Breast epithelium (tissue), 4 donors: ENCODE measurements around the gene C1R. TPM values are rescaled to one million over a fixed set of nuclear protein-coding genes. Genes with fewer than 3 reads are reported as not detected.

Source experiments
- DNase-seq, 2 donors: peaks; one replicate each; pipeline ENCODE4 v3.0.0-alpha.2; 2019; ENCODE audit warnings: low spot score in 2 of 2
- H3K27ac ChIP-seq, 2 donors: fragments of 200-600 bp; sonication (generic) in 1 of 2; one replicate each; pipeline ENCODE4 v1.5.1; 2016 to 2019; ENCODE audit warnings: mild to moderate bottlenecking in 1 of 2
- H3K27me3 ChIP-seq, 2 donors: fragments of 200-600 bp; sonication (generic) in 1 of 2; one replicate each; pipeline versions ENCODE4 v1.5.1 to v1.6.0; 2017 to 2019; ENCODE audit warnings: control low read depth in 1 of 2, mild to moderate bottlenecking in 1 of 2
- H3K36me3 ChIP-seq: fragments of 200-600 bp; one replicate; pipeline ENCODE4 v1.5.1; 2019
- H3K4me1 ChIP-seq, 2 donors: fragments of 200-600 bp; sonication (generic); one replicate each; pipeline ENCODE4 v1.5.1; 2016 to 2019; ENCODE audit warnings: control low read depth in 1 of 2
- H3K4me3 ChIP-seq, 3 donors: fragments of 200-600 bp; sonication (generic); 1 replicate in 2 of 3; 2 replicates in 1 of 3; pipeline ENCODE4 v1.5.1; 2016 to 2019; ENCODE audit warnings: mild to moderate bottlenecking in 3 of 3, moderate library complexity in 2 of 3
- H3K9me3 ChIP-seq, 2 donors: fragments of 200-600 bp; sonication (generic) in 1 of 2; one replicate each; pipeline ENCODE4 v1.5.1; 2016 to 2019; ENCODE audit warnings: control low read depth in 1 of 2
- CTCF ChIP-seq, 3 donors: fragments of 450-650 bp; IDR thresholded peaks; one replicate each; pipeline ENCODE4 v1.5.1; 2016 to 2017; ENCODE audit warnings: antibody characterized with exemption in 3 of 3, mild to moderate bottlenecking in 3 of 3, moderate library complexity in 3 of 3
- POLR2A ChIP-seq: fragments of 450-650 bp; IDR thresholded peaks from one replicate; pipeline ENCODE4 v1.6.1; 2016; ENCODE audit warnings: antibody characterized with exemption, mild to moderate bottlenecking, moderate library complexity
- POLR2AphosphoS5 ChIP-seq, 3 donors: sonication (generic); formaldehyde crosslinking; IDR thresholded peaks; one replicate each; pipeline ENCODE4 v1.6.1; 2017; ENCODE audit warnings: antibody characterized with exemption in 3 of 3
- intact Hi-C: fragments of 100-400 bp; cut with DNase I; formaldehyde crosslinking; loops from one replicate; pipeline ENCODE4 v1.15.1; 2023; ENCODE audit warnings: low total_unique reads
- total RNA-seq, 3 donors: library from RNA; depleted of rRNA; stranded (reverse); fragments of >200 nt; gene quantifications; one replicate each; pipeline ENCODE4 v1.1.0, GENCODE V29; 2016

C1R gene
- total RNA-seq, 3 donors from 2014 or later = 302 to 773 (median 582) TPM

GRCh38 chr12:7092986-7093460 lies 778 bp upstream of the C1R start:
- no peak for TF ChIP-seq CTCF (IDR thresholded peaks at IDR 0.05)
- Histone ChIP-seq H3K27me3 (no peaks in the 10 kb centered on the region), H3K4me1 (peaks cover 2 to 8% of the 10 kb centered on the region in 2 donors), H3K4me3 (peak overlapping the region in 1 of 3 donors; percentile 77), H3K36me3 (no peaks in the 10 kb centered on the region), H3K9me3 (no peaks in the 10 kb centered on the region), H3K27ac (peak overlapping the region; percentile 88 to 98)
- intact Hi-C loops = no loop called here
- DNase-seq = no peak

- H3K27me3 ChIP-seq = no peaks in the 10 kb centered on the region
- peak overlapping the region; percentile 55 to 77 (median 63) for H3K4me3 ChIP-seq
- peak overlapping the region; percentile 88 to 98 for H3K27ac ChIP-seq
- peaks cover 2 to 8% of the 10 kb centered on the region in 2 donors for H3K4me1 ChIP-seq
- intact Hi-C loops = no loop called here
- TF ChIP-seq POLR2A = no peak
- TF ChIP-seq POLR2AphosphoS5 (IDR thresholded peaks at IDR 0.05) = peak in 1 of 3 donors; percentile 10
- no peaks in the 10 kb centered on the region for H3K9me3 ChIP-seq
- H3K36me3 ChIP-seq = no peaks in the 10 kb centered on the region
- no peak for DNase-seq
Measured at GRCh38 chr12:7091660-7092228, 501 bp downstream of the C1R start.

- Histone ChIP-seq H3K27me3 (no peaks in the 10 kb centered on the region), H3K36me3 (no peaks in the 10 kb centered on the region), H3K9me3 (no peaks in the 10 kb centered on the region), H3K27ac (peak overlapping the region; percentile 88 to 98), H3K4me3 (peak overlapping the region; percentile 55 to 77 (median 63)), H3K4me1 (peaks cover 2 to 8% of the 10 kb centered on the region in 2 donors)
- intact Hi-C loops = no loop called here
- DNase-seq = no peak
- no peak for TF ChIP-seq CTCF (IDR thresholded peaks at IDR 0.05)
- TF ChIP-seq POLR2AphosphoS5 (IDR thresholded peaks at IDR 0.05) = no peak
- TF ChIP-seq POLR2A = no peak
Measured at GRCh38 chr12:7091171-7091570, 1.1 kb downstream of the C1R start.

- peaks cover 2 to 8% of the 10 kb centered on the region in 2 donors for H3K4me1 ChIP-seq
Measured at GRCh38 chr12:7090222-7090998, 1.8 kb downstream of the C1R start.

GRCh38 chr12:7089196-7089871 lies 2.9 kb downstream of the C1R start:
- Histone ChIP-seq H3K9me3 (no peaks in the 10 kb centered on the region), H3K4me3 (peak overlapping the region in 2 of 3 donors; percentile 63 to 77), H3K36me3 (no peaks in the 10 kb centered on the region), H3K4me1 (peaks cover 2 to 8% of the 10 kb centered on the region in 2 donors), H3K27ac (peak overlapping the region; percentile 88 to 98), H3K27me3 (no peaks in the 10 kb centered on the region)
- intact Hi-C loops = no loop called here
- no peak for DNase-seq
- TF ChIP-seq POLR2A (no peak), POLR2AphosphoS5 (IDR thresholded peaks at IDR 0.05) (no peak), CTCF (IDR thresholded peaks at IDR 0.05) (no peak)

More at GRCh38 chr12:7090222-7090998, 1.8 kb downstream of the C1R start:
- peak overlapping the region; percentile 88 to 98 for H3K27ac ChIP-seq
- no peak for DNase-seq
- peak overlapping the region; percentile 55 to 77 (median 63) for H3K4me3 ChIP-seq
- peak in 1 of 3 donors; percentile 19 for TF ChIP-seq POLR2AphosphoS5 (IDR thresholded peaks at IDR 0.05)
- TF ChIP-seq POLR2A = no peak
- no peaks in the 10 kb centered on the region for H3K36me3 ChIP-seq
- intact Hi-C loops = no loop called here
- no peaks in the 10 kb centered on the region for H3K9me3 ChIP-seq
- no peaks in the 10 kb centered on the region for H3K27me3 ChIP-seq
